NCI-H82 treated with DMSO at 0.1 percent for 48 hours (cell line): ENCODE measurements around the gene FADS3.
A peak's percentile ranks its signal among the peaks of the same experiment; 100 is the strongest.

Source experiments
- DNase-seq: peaks from one replicate; lab custom pipeline; 2025; ENCODE audit not compliant: unreplicated experiment; lab: John Stamatoyannopoulos, UW

Gene FADS3

GRCh38 chr11:61891331-61892084 is at the start of gene FADS3:
Gene FADS3 (minus strand): TSS chr11:61891545. CDS start chr11:61891381, 164 bp downstream.
- DNase-seq: peak; percentile 45

GRCh38 chr11:61940466-61940865 is 49.1 kb upstream of the FADS3 start:
- no peak for DNase-seq

GRCh38 chr11:61935861-61936260 is 44.5 kb upstream of the FADS3 start:
- DNase-seq: no peak

GRCh38 chr11:61930933-61931332 is 39.6 kb upstream of the FADS3 start:
- DNase-seq: no peak

GRCh38 chr11:61928606-61929005 is 37.3 kb upstream of the FADS3 start:
- no peak for DNase-seq

- DNase-seq: no peak
Measured at GRCh38 chr11:61927501-61927900, 36.2 kb upstream of the FADS3 start.

GRCh38 chr11:61926235-61926634 is 34.9 kb upstream of the FADS3 start:
- DNase-seq: no peak

- DNase-seq: no peak
Measured at GRCh38 chr11:61925736-61926135, 34.4 kb upstream of the FADS3 start.

- no peak for DNase-seq
Measured at GRCh38 chr11:61924064-61924455, 32.7 kb upstream of the FADS3 start.

GRCh38 chr11:61923166-61924063 is 32.1 kb upstream of the FADS3 start:
- DNase-seq: no peak

GRCh38 chr11:61922539-61922938 is 31.2 kb upstream of the FADS3 start:
- no peak for DNase-seq

GRCh38 chr11:61921446-61921845 is 30.1 kb upstream of the FADS3 start:
- DNase-seq: no peak

- no peak for DNase-seq
Measured at GRCh38 chr11:61919705-61920631, 28.6 kb upstream of the FADS3 start.

- DNase-seq: no peak
Measured at GRCh38 chr11:61918938-61919704, 27.8 kb upstream of the FADS3 start.

GRCh38 chr11:61918251-61918937 is 27.0 kb upstream of the FADS3 start:
- DNase-seq: no peak

- no peak for DNase-seq
Measured at GRCh38 chr11:61917334-61918109, 26.2 kb upstream of the FADS3 start, which contains the start of gene RAB3IL1. Gene RAB3IL1 (minus strand): TSS chr11:61917566. CDS start chr11:61917367, 199 bp downstream.

- DNase-seq: no peak
Measured at GRCh38 chr11:61916737-61917333, 25.5 kb upstream of the FADS3 start.

GRCh38 chr11:61914471-61915171 is 23.3 kb upstream of the FADS3 start:
- no peak for DNase-seq
